IMR-90 (cell line): ENCODE data around the gene CRIM1. TPM values are rescaled to one million over a fixed set of nuclear protein-coding genes. Genes with fewer than 3 reads are reported as not detected.

Experiments
- ATAC-seq: fragments of 200-7000 bp; cut with Tn5 transposase; 2 replicates; pipeline ENCODE4 v1.9.1; 2020; ENCODE audit warnings: low read depth, mild to moderate bottlenecking, moderate library complexity
- BruUV-seq: library from RNA; stranded (reverse); fragments of 400-500 nt; replicated peaks from 2 replicates; lab custom pipeline; 2021; lab: Mats Ljungman, UMichigan
- CTCF ChIA-PET: fragments of 300-600 bp; formaldehyde crosslinking; extraction: SDS; loops from one replicate; lab custom pipeline; 2021; ENCODE audit warnings: antibody characterized with exemption; lab: Yijun Ruan, JAX
- POLR2A ChIA-PET: fragments of 300-600 bp; sonication (Branson Sonifier 250); formaldehyde crosslinking; loops from one replicate; lab custom pipeline; 2022; ENCODE audit warnings: antibody characterized with exemption; ENCODE audit not compliant: unreplicated experiment; lab: Charles Lee
- DNase-seq: peaks from one replicate; pipeline ENCODE4 v3.0.0; 2013
- H2AFZ ChIP-seq: replicated peaks from 2 replicates; pipeline ENCODE3; 2013; ENCODE audit warnings: low read length, mild to moderate bottlenecking; ENCODE audit not compliant: poor library complexity
- H2AK5ac ChIP-seq: 2 replicates; pipeline ENCODE4 v1.6.1; 2013; ENCODE audit warnings: low read depth, low read length, inconsistent platforms
- H2AK9ac ChIP-seq: replicated peaks from 2 replicates; pipeline ENCODE3; 2013; ENCODE audit warnings: mild to moderate bottlenecking, low read depth, low read length, moderate library complexity; ENCODE audit not compliant: poor library complexity
- H2BK120ac ChIP-seq: 2 replicates; pipeline ENCODE4 v1.6.1; 2013; ENCODE audit warnings: low read depth, low read length, inconsistent platforms
- H2BK15ac ChIP-seq: 3 replicates; pipeline ENCODE4 v1.6.1; 2013; ENCODE audit warnings: low read depth, low read length, inconsistent platforms
- H2BK20ac ChIP-seq: 2 replicates; pipeline ENCODE4 v1.6.1; 2013; ENCODE audit warnings: low read depth, mild to moderate bottlenecking, inconsistent platforms, low read length, moderate library complexity
- H2BK5ac ChIP-seq: 2 replicates; pipeline ENCODE4 v1.6.1; 2013; ENCODE audit warnings: mild to moderate bottlenecking, low read depth, low read length, inconsistent platforms; ENCODE audit not compliant: poor library complexity, severe bottlenecking
- H3K14ac ChIP-seq: replicated peaks from 2 replicates; pipeline ENCODE4 v1.6.1; 2013; ENCODE audit warnings: low read depth, low read length, inconsistent platforms
- H3K18ac ChIP-seq: 2 replicates; pipeline ENCODE4 v1.6.1; 2013; ENCODE audit warnings: low read depth, low read length, control low read depth
- H3K23ac ChIP-seq: 2 replicates; pipeline ENCODE4 v1.6.1; 2013; ENCODE audit warnings: low read depth, low read length, inconsistent platforms
- H3K27ac ChIP-seq: 2 replicates; pipeline ENCODE4 v1.5.1; 2013; ENCODE audit warnings: mild to moderate bottlenecking, control low read depth, low read length; ENCODE audit not compliant: insufficient read depth
- H3K27me3 ChIP-seq: 2 replicates; pipeline ENCODE4 v1.6.1; 2013; ENCODE audit warnings: low read length; ENCODE audit not compliant: control insufficient read depth, insufficient read depth
- H3K36me3 ChIP-seq: 2 replicates; pipeline ENCODE4 v1.6.1; 2013; ENCODE audit warnings: low read length, mixed read lengths; ENCODE audit not compliant: control insufficient read depth, insufficient read depth
- H3K4ac ChIP-seq: 2 replicates; pipeline ENCODE4 v1.6.1; 2013; ENCODE audit warnings: low read depth, low read length, inconsistent platforms
- H3K4me1 ChIP-seq: 2 replicates; pipeline ENCODE4 v1.6.1; 2013; ENCODE audit warnings: low read length, mixed read lengths; ENCODE audit not compliant: control insufficient read depth, insufficient read depth
- H3K4me2 ChIP-seq: 2 replicates; pipeline ENCODE4 v1.6.1; 2013; ENCODE audit warnings: low read depth, mild to moderate bottlenecking, control low read depth, low read length, moderate library complexity
- H3K4me3 ChIP-seq: 2 replicates; pipeline ENCODE4 v1.5.1; 2013; ENCODE audit warnings: low read depth, mild to moderate bottlenecking, control low read depth, low read length, moderate library complexity; ENCODE audit not compliant: insufficient read depth
- H3K56ac ChIP-seq: 2 replicates; pipeline ENCODE4 v1.6.1; 2013; ENCODE audit warnings: low read length, inconsistent platforms; ENCODE audit not compliant: insufficient read depth; ENCODE audit errors: extremely low read depth
- H3K79me1 ChIP-seq, 2 experiments: 2 replicates each; pipeline ENCODE4 v1.6.1; 2013; ENCODE audit warnings: low read length in 2 of 2, inconsistent platforms in 1 of 2, low read depth in 1 of 2
- H3K9ac ChIP-seq: 2 replicates; pipeline ENCODE4 v1.6.1; 2013; ENCODE audit warnings: low read depth, low read length, control low read depth
- H3K9me1 ChIP-seq: 2 replicates; pipeline ENCODE4 v1.6.1; 2013; ENCODE audit warnings: low read length, inconsistent platforms; ENCODE audit not compliant: insufficient read depth
- H3K9me3 ChIP-seq: 2 replicates; pipeline ENCODE4 v1.6.1; 2013; ENCODE audit warnings: low read length; ENCODE audit not compliant: control insufficient read depth, insufficient read depth
- H4K20me1 ChIP-seq: 2 replicates; pipeline ENCODE4 v1.6.1; 2013; ENCODE audit warnings: low read length, inconsistent platforms; ENCODE audit not compliant: insufficient read depth
- H4K5ac ChIP-seq: 2 replicates; pipeline ENCODE4 v1.6.1; 2013; ENCODE audit warnings: mild to moderate bottlenecking, low read depth, low read length, control low read depth
- H4K8ac ChIP-seq, 2 experiments: 2 replicates each; pipeline ENCODE4 v1.6.1; 2013; ENCODE audit warnings: low read depth in 2 of 2, low read length in 2 of 2, control low read depth in 1 of 2, inconsistent platforms in 1 of 2
- H4K91ac ChIP-seq: 2 replicates; pipeline ENCODE4 v1.6.1; 2013; ENCODE audit warnings: low read depth, low read length, inconsistent platforms; ENCODE audit not compliant: insufficient read depth
- BHLHE40 ChIP-seq: fragments of 150-350 bp; IDR thresholded peaks from 2 replicates; pipeline ENCODE4 v1.6.1; 2016; ENCODE audit warnings: mild to moderate bottlenecking, low read depth, low read length
- CTCF ChIP-seq: conservative IDR thresholded peaks from 2 replicates; pipeline ENCODE4 v1.5.1; 2012; ENCODE audit warnings: mild to moderate bottlenecking, low read depth, low read length, improper control_type of control experiment
- ELK1 ChIP-seq: fragments of 150-350 bp; IDR thresholded peaks from 2 replicates; pipeline ENCODE4 v1.6.1; 2016; ENCODE audit warnings: low read depth, mild to moderate bottlenecking, low read length, moderate library complexity, borderline replicate concordance
- FOS ChIP-seq: fragments of 150-350 bp; IDR thresholded peaks from 2 replicates; pipeline ENCODE4 v1.6.1; 2016; ENCODE audit warnings: low read depth, low read length
- NFE2L2 ChIP-seq: fragments of 150-350 bp; IDR thresholded peaks from 2 replicates; pipeline ENCODE4 v1.6.1; 2016; ENCODE audit warnings: low read depth, mild to moderate bottlenecking, low read length
- POLR2A ChIP-seq: IDR thresholded peaks from 2 replicates; pipeline ENCODE4 v1.6.1; 2012; ENCODE audit warnings: mild to moderate bottlenecking, low read depth, low read length
- RFX5 ChIP-seq: IDR thresholded peaks from 2 replicates; pipeline ENCODE4 v1.8.0; 2012; ENCODE audit warnings: low read depth, mild to moderate bottlenecking, low read length, moderate library complexity
- USF2 ChIP-seq: fragments of 150-350 bp; IDR thresholded peaks from 2 replicates; pipeline ENCODE4 v1.6.1; 2017; ENCODE audit warnings: mild to moderate bottlenecking, antibody characterized with exemption, low read length, low read depth
- WGBS, 2 experiments: methylation state at CpG; one replicate each; pipeline versions ENCODE4 v1.1.5 to v1.1.7; 2013; ENCODE audit warnings: missing lambda C conversion rate in 2 of 2; ENCODE audit not compliant: insufficient read length in 1 of 2; ENCODE audit errors: extremely low coverage in 2 of 2; 5-methylcytosine and 5-hydroxymethylcytosine counted together
- dilution Hi-C: fragments of 300-500 bp; cut with HindIII; formaldehyde crosslinking; loops from one replicate; pipeline ENCODE4 v1.14.3; 2018; ENCODE audit warnings: low sequenced_read_pairs; ENCODE audit not compliant: unreplicated experiment
- in situ Hi-C: fragments of 300-500 bp; cut with MboI; formaldehyde crosslinking; loops from 3 replicates; pipeline ENCODE4 v1.14.3; 2019; ENCODE audit warnings: low sequenced_read_pairs, inconsistent platforms, mixed read lengths
- intact Hi-C: fragments of 100-400 bp; cut with micrococcal nuclease; formaldehyde crosslinking; loops from 2 replicates; pipeline ENCODE4 v1.10.0; 2022
- polyA plus RNA-seq, 3 experiments: library from polyadenylated mRNA; depleted of rRNA; stranded (reverse); fragments of >200 nt; gene quantifications; 2 replicates each; pipeline ENCODE4 v1.2.3, GENCODE V29; 2012; ENCODE audit warnings: low replicate concordance in 1 of 3
- total RNA-seq: library from RNA; depleted of rRNA; stranded (reverse); fragments of >200 nt; gene quantifications from 2 replicates; pipeline ENCODE4 v1.2.3, GENCODE V29; 2012

The CRIM1 gene
- total and polyA plus RNA-seq, 2 of the 4 experiments (the other 2 are of a cell fraction): 285 to 490 TPM

GRCh38 chr2:36380624-36381481, 25.3 kb downstream of the CRIM1 start (continued):
- TF ChIP-seq CTCF: no peak
- no peak for TF ChIP-seq POLR2A

DNA sequence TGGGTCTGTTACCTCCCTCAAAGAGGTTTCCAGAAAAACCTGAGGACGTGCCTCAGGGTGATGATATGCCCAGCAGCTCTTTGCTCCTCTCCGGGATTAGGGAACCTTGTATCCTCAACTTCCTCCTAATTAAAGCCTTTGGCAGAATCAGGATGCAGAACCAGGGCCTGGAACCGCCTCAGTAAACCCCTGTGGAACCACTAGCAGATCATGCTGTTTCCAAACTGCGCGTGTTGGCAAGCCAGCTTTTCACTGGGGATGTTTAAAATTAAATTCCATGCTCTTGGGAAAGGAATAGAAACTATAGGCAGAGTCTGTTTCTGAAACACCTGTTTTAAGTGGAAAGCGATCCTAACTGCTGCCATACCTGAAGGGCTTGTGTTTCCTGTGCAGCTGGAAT, 26.4 kb downstream of the CRIM1 start:
- no peak for ATAC-seq
- dilution Hi-C loops: no loop called here

More for the DNA sequence above, 26.4 kb downstream of the CRIM1 start:
- Histone ChIP-seq H3K9me3 (no peaks in the 10 kb centered on the region), H4K8ac (no peak overlapping the region), H4K20me1 (peaks cover 95% of the 10 kb centered on the region), H3K4me3 (no peak overlapping the region), H3K27ac (no peak overlapping the region), H3K9me1 (peaks cover 50% of the 10 kb centered on the region), H3K18ac (no peak overlapping the region), H2AFZ (no peak overlapping the region), H3K27me3 (no peaks in the 10 kb centered on the region), H2BK20ac (no peak overlapping the region), H4K91ac (no peak overlapping the region), H2BK15ac (no peak overlapping the region), H3K4ac (no peak overlapping the region), H2BK120ac (no peak overlapping the region), H3K23ac (peak overlapping the region; percentile 62; the same call in 1 of the 2 replicates), H3K9ac (no peak overlapping the region), H3K14ac (no peak overlapping the region; the same call in 1 of the 2 replicates), H3K4me1 (peaks cover 34% of the 10 kb centered on the region), H3K36me3 (peaks cover 21% of the 10 kb centered on the region), H3K4me2 (no peak overlapping the region), H2AK9ac (no peak overlapping the region), H3K79me1 (peaks cover 31 to 80% of the 10 kb centered on the region in 2 experiments), H3K56ac (no peak overlapping the region), H2BK5ac (no peak overlapping the region), H2AK5ac (no peak overlapping the region), H4K5ac (no peak overlapping the region)
- WGBS, 2 experiments: 80% methylated on average over 2 of the region's 6 CpGs; no CpG with 5 or more reads in 1 of the 2 experiments
- BruUV-seq: no TSS peak
- in situ Hi-C loops: no loop called here
- intact Hi-C loops: no loop called here
- ChIA-PET POLR2A (no interaction called here), CTCF (interaction anchor here (2.1 kb wide), 1 partner anchor 14 kb away, joined by 6 read pairs; no protein-coding TSS in a partner anchor)
- TF ChIP-seq ELK1: no peak
- TF ChIP-seq NFE2L2: no peak
- TF ChIP-seq RFX5: no peak
- TF ChIP-seq USF2: no peak
- TF ChIP-seq BHLHE40: no peak
- TF ChIP-seq FOS: no peak
- DNase-seq: no peak
